Measurements from ENCODE around the gene SLC7A5.
"Not testable (repeated sequence)": the region's sequence is repeated elsewhere in the genome, so short reads cannot be mapped to it uniquely, and the experiment has no call there.

SLC7A5 gene

GRCh38 chr16:87828071-87828906, 41.0 kb downstream of the SLC7A5 start:
- Histone ChIP-seq H3K27me3 (ENCODE audit: control insufficient read depth, insufficient read depth, low read length) (no peaks in the 10 kb centered on the region), H3K36me3 (ENCODE audit: control insufficient read depth, insufficient read depth, low read length) (peaks cover 37% of the 10 kb centered on the region), H3K27ac (ENCODE audit: low read depth, low read length) (no peak overlapping the region), H3K9ac (ENCODE audit: low read length) (no peak overlapping the region), H3K4me3 (ENCODE audit: low read depth, low read length) (no peak overlapping the region), H3K4me1 (ENCODE audit: control insufficient read depth, insufficient read depth, low read length) (peaks cover 48% of the 10 kb centered on the region), H3K9me3 (ENCODE audit: control insufficient read depth, insufficient read depth, low read depth, low read length) (no peaks in the 10 kb centered on the region)

GRCh38 chr16:87827588-87827915, 41.8 kb downstream of the SLC7A5 start:
- peaks cover 55% of the 10 kb centered on the region for H3K4me1 ChIP-seq (ENCODE audit: control insufficient read depth, insufficient read depth, low read length)

DNA sequence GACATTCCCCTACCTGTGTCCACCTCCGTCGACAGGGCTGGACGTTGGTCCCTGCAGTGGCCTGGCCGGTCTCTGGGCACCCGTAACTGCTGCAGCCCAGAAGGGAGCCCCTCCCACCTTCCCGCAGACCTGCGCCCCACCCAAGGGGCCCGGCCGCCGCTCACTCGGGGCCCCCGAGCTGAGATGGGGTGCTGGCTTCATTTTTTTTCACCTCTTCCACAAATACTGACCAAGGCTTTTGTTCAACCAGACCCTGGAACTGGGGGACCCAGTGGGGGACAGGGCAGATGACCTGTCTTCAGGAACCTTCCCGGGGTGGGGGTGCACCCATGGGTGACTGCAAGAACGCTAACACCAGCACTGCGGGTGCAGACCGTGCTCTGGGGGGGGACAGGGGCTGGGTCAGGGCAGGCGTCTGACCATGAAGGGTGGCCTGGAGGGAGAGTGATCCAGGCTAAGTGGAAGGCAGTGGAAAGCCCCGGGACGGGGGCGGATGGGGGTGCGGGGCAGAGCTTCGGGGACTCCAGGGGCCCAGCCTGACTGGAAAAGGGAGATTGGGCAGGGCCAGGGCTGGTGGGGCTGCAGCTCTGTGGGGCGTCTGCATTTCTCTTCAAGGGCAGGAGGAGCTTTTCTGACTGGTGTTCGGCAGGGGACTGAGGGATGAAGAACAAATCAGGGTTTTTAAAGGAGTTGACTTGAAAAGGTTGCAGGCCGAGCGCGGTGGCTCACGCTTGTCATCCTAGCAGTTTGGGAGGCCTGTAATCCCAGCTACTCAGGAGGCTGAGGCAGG, 42.3 kb downstream of the SLC7A5 start:
- Histone ChIP-seq H3K27ac (ENCODE audit: low read depth, low read length) (no peak overlapping the region), H3K4me3 (ENCODE audit: low read depth, low read length) (no peak overlapping the region)

More at GRCh38 chr16:87827588-87827915, 41.8 kb downstream of the SLC7A5 start:
- H3K27ac ChIP-seq (ENCODE audit: low read depth, low read length); H3K9me3 ChIP-seq (ENCODE audit: control insufficient read depth, insufficient read depth, low read depth, low read length); H3K9ac ChIP-seq (ENCODE audit: low read length); H3K4me3 ChIP-seq (ENCODE audit: low read depth, low read length); H3K27me3 ChIP-seq (ENCODE audit: control insufficient read depth, insufficient read depth, low read length): not testable (repeated sequence)
- peaks cover 30% of the 10 kb centered on the region for H3K36me3 ChIP-seq (ENCODE audit: control insufficient read depth, insufficient read depth, low read length)

DNA sequence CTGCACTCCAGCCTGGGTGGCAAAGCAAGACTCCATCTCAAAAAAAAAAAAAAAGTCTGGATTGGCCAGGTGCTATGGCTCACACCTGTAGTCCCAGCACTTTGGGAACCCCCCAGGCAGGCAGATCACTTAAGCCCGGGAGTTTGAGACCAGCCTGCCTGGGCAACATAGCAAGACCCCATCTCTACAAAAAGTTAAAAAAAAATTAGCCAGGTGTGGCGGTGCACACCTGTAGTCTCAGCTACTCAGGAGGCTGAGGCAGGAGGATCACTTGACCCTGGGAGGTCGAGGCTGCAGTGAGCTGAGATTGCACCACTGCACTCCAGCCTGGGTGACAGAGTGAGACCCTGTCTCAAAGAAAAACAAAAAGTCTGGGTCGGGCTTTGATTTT, 42.9 kb downstream of the SLC7A5 start:
- not testable (repeated sequence) for H3K27me3 ChIP-seq (ENCODE audit: control insufficient read depth, insufficient read depth, low read length); H3K9ac ChIP-seq (ENCODE audit: low read length); H3K9me3 ChIP-seq (ENCODE audit: control insufficient read depth, insufficient read depth, low read depth, low read length); H3K27ac ChIP-seq (ENCODE audit: low read depth, low read length); H3K4me3 ChIP-seq (ENCODE audit: low read depth, low read length)
- peaks cover 18% of the 10 kb centered on the region for H3K36me3 ChIP-seq (ENCODE audit: control insufficient read depth, insufficient read depth, low read length)
- peaks cover 67% of the 10 kb centered on the region for H3K4me1 ChIP-seq (ENCODE audit: control insufficient read depth, insufficient read depth, low read length)

More for the DNA sequence above, 42.3 kb downstream of the SLC7A5 start:
- H3K9me3 ChIP-seq (ENCODE audit: control insufficient read depth, insufficient read depth, low read depth, low read length): no peaks in the 10 kb centered on the region
- peaks cover 61% of the 10 kb centered on the region for H3K4me1 ChIP-seq (ENCODE audit: control insufficient read depth, insufficient read depth, low read length)
- H3K36me3 ChIP-seq (ENCODE audit: control insufficient read depth, insufficient read depth, low read length): peaks cover 24% of the 10 kb centered on the region
- H3K27me3 ChIP-seq (ENCODE audit: control insufficient read depth, insufficient read depth, low read length): no peaks in the 10 kb centered on the region
- H3K9ac ChIP-seq (ENCODE audit: low read length): no peak overlapping the region

DNA sequence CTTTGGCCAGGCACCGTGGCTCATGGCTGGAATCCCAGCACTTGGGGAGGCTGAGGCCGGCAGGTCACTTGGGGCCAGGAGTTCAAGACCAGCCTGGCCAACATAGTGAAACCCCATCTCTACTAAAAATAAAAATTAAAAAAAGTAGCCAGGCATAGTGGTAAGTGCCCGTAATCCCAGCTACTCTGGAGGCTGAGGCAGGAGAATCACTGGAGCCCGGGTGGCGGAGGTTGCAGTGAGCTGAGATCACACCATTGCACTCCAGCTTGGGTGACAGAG, 43.5 kb downstream of the SLC7A5 start:
- Histone ChIP-seq H3K36me3 (ENCODE audit: control insufficient read depth, insufficient read depth, low read length) (peaks cover 12% of the 10 kb centered on the region), H3K4me1 (ENCODE audit: control insufficient read depth, insufficient read depth, low read length) (peaks cover 66% of the 10 kb centered on the region)
- H3K27ac ChIP-seq (ENCODE audit: low read depth, low read length); H3K27me3 ChIP-seq (ENCODE audit: control insufficient read depth, insufficient read depth, low read length); H3K9me3 ChIP-seq (ENCODE audit: control insufficient read depth, insufficient read depth, low read depth, low read length); H3K9ac ChIP-seq (ENCODE audit: low read length); H3K4me3 ChIP-seq (ENCODE audit: low read depth, low read length): not testable (repeated sequence)

GRCh38 chr16:87824991-87825841, 44.1 kb downstream of the SLC7A5 start:
- H3K36me3 ChIP-seq (ENCODE audit: control insufficient read depth, insufficient read depth, low read length): peaks cover 6% of the 10 kb centered on the region
- H3K9me3 ChIP-seq (ENCODE audit: control insufficient read depth, insufficient read depth, low read depth, low read length): no peaks in the 10 kb centered on the region
- peaks cover 66% of the 10 kb centered on the region for H3K4me1 ChIP-seq (ENCODE audit: control insufficient read depth, insufficient read depth, low read length)
- H3K4me3 ChIP-seq (ENCODE audit: low read depth, low read length): no peak overlapping the region
- no peaks in the 10 kb centered on the region for H3K27me3 ChIP-seq (ENCODE audit: control insufficient read depth, insufficient read depth, low read length)
- no peak overlapping the region for H3K27ac ChIP-seq (ENCODE audit: low read depth, low read length)
- no peak overlapping the region for H3K9ac ChIP-seq (ENCODE audit: low read length)

- Histone ChIP-seq H3K36me3 (ENCODE audit: control insufficient read depth, insufficient read depth, low read length) (no peaks in the 10 kb centered on the region; the same call in 1 of the 2 replicates), H3K27ac (ENCODE audit: low read depth, low read length) (no peak overlapping the region), H3K27me3 (ENCODE audit: control insufficient read depth, insufficient read depth, low read length) (no peaks in the 10 kb centered on the region), H3K4me3 (ENCODE audit: low read depth, low read length) (no peak overlapping the region), H3K9me3 (ENCODE audit: control insufficient read depth, insufficient read depth, low read depth, low read length) (no peaks in the 10 kb centered on the region), H3K9ac (ENCODE audit: low read length) (peak overlapping the region; percentile 5), H3K4me1 (ENCODE audit: control insufficient read depth, insufficient read depth, low read length) (peaks cover 66% of the 10 kb centered on the region)
Measured at GRCh38 chr16:87824016-87824990, 45.0 kb downstream of the SLC7A5 start.

DNA sequence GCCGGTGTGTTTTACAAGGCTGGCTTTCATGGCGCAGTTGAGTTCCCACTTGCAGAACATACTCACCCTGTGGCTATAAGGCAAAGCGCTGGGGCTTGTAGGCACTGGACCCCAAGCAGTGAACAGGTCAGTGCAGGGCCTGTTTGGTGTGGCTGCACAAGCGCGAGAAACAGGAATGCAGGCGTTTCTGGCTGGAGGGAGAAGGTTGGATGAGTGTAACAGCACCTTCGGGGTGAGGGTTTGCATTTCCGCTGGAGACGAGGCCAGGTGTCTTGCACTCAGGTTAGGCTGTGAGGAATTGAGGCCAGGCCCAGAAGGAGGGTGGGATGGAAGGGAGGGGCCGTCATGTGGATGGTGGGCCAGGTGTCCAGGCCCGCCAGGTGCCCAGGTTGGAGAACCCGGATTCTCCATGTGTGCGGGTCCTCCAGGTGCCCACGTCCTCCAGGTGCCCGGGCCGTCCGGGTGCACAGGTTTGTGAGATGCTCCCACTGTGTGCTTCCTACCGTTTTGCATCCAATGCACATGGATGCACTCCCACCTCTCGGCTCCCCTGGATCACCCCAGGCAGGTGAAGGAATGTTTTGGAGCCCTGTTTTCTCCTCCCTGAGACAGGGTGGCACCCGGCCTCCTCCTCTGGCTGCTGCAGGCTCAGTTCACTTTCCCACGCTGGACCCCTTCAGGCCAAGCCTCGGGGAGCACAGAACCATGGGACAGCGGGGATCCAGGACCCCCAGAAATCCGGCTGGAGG, 46.0 kb downstream of the SLC7A5 start:
- Histone ChIP-seq H3K4me3 (ENCODE audit: low read depth, low read length) (no peak overlapping the region), H3K9ac (ENCODE audit: low read length) (no peak overlapping the region), H3K27me3 (ENCODE audit: control insufficient read depth, insufficient read depth, low read length) (no peaks in the 10 kb centered on the region), H3K36me3 (ENCODE audit: control insufficient read depth, insufficient read depth, low read length) (no peaks in the 10 kb centered on the region), H3K9me3 (ENCODE audit: control insufficient read depth, insufficient read depth, low read depth, low read length) (peaks cover 5% of the 10 kb centered on the region), H3K4me1 (ENCODE audit: control insufficient read depth, insufficient read depth, low read length) (peaks cover 58% of the 10 kb centered on the region), H3K27ac (ENCODE audit: low read depth, low read length) (no peak overlapping the region)

DNA sequence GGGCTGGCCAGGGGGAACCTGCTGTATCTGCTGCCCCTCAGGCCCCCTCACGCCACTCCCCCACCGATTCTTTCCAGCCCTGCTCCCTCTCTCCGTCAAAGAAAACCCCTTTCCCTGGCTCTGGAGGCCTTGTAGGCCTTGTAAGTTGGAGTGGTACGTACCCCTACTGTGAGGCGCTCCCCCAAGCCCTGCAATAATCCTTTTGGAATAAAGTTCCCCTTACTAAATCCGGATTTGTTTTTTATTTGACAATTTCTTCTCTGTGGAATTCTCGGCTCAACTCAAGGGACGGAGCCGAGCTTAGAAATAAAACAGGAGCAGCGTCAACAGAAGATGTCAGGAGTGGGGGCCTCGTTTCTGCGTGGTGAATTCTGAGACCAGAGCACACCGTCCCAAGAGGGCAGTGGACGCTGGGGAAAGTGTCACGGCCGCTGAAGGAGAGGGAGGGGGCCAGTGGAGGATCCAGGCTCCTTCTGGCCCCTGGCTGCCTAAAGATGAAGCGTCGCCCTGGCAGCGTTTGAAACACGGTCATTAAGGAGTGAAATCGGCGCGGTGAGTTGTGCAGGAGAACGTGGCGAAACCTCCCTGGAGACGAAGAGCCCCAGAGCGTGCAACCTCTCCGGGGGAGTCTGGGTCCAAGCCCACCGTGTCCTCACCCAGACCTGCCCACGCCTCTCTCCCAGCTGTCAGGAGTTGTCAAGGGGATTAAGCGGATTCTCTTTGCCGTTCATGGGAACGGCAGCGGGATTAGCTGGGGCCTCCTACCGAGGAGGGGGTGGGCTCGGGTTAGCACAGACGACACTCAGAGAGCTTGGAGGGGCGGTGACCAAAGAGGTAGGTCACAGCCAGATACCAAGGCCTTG, 47.0 kb downstream of the SLC7A5 start:
- Histone ChIP-seq H3K27ac (ENCODE audit: low read depth, low read length) (no peak overlapping the region; the same call in 1 of the 2 replicates), H3K4me3 (ENCODE audit: low read depth, low read length) (no peak overlapping the region), H3K9ac (ENCODE audit: low read length) (no peak overlapping the region), H3K4me1 (ENCODE audit: control insufficient read depth, insufficient read depth, low read length) (peaks cover 58% of the 10 kb centered on the region), H3K36me3 (ENCODE audit: control insufficient read depth, insufficient read depth, low read length) (no peaks in the 10 kb centered on the region), H3K27me3 (ENCODE audit: control insufficient read depth, insufficient read depth, low read length) (no peaks in the 10 kb centered on the region), H3K9me3 (ENCODE audit: control insufficient read depth, insufficient read depth, low read depth, low read length) (peaks cover 15% of the 10 kb centered on the region)

Measured in HUES6 (cell line).